ENCODE results near the gene KLHDC8B. TPM values are rescaled to one million over a fixed set of nuclear protein-coding genes. Genes with fewer than 3 reads are reported as not detected.

The KLHDC8B gene
- total and polyA plus RNA-seq, 9 of the 15 experiments (the other 6 are each of a cell fraction or from before 2014, with no cell fraction given): 6.9 to 34.8 (median 25.2) TPM

DNA sequence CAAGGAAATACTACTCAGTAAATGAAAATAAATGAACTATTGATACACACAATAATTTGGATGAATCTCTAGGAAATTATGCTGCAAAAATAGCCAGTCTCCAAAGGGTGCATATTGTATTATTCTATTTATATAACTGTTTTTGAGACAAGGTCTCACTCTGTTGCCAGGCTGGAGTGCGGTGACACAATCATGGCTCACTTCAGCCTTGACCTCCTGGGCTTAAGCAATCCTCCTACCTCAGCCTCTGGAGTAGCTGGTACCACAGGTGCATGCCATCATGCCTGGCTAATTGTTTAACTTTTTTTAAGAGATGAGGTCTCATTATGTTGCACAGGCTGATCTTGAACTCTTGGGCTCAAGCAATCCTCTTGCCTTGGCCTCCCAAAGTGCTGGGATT lies 12.5 kb downstream of the KLHDC8B start:
- no peak overlapping the region for H3K4me3 ChIP-seq
- H3K27ac ChIP-seq (ENCODE audit: extremely low read depth, low read depth, low read length): no peak overlapping the region
- no peaks in the 10 kb centered on the region for H3K9me3 ChIP-seq (replicated peaks; ENCODE audit: control insufficient read depth, insufficient read depth, low read depth, low read length)
- CTCF ChIA-PET (ENCODE audit: low intra/inter-chr PET ratio): no interaction called here
- H3K9me1 ChIP-seq (ENCODE audit: control insufficient read depth, insufficient read depth, low read length): no peaks in the 10 kb centered on the region
- FAIRE-seq (no peak), ATAC-seq (no peak), DNase-seq (ENCODE audit: extremely low read depth in 1 of 4, low spot score in 3 of 4) (no peak)
- no peaks in the 10 kb centered on the region for H4K20me1 ChIP-seq (replicated peaks; ENCODE audit: control insufficient read depth, insufficient read depth, low read length)
- no peaks in the 10 kb centered on the region for H3K27me3 ChIP-seq (ENCODE audit: control insufficient read depth in 2 of 2, insufficient read depth in 2 of 2, low read length in 2 of 2)
- in situ Hi-C loops (cut with MboI) (no loop called here), intact Hi-C loops (cut with micrococcal nuclease) (no loop called here)
- H3K4me1 ChIP-seq (replicated peaks in 1 of 2; ENCODE audit: control insufficient read depth in 2 of 2, insufficient read depth in 2 of 2, low read length in 2 of 2): peaks cover 0 to 2% of the 10 kb centered on the region in 2 experiments; a peak in 2 of 5 replicates
- no TSS peak for BruUV-seq (replicated peaks)
- no peak overlapping the region for H2AFZ ChIP-seq (ENCODE audit: low read depth, low read length)
- no peaks in the 10 kb centered on the region for H3K79me2 ChIP-seq (ENCODE audit: control insufficient read depth, insufficient read depth, low read length)
- H3K4me2 ChIP-seq (ENCODE audit: insufficient read depth, low read length): no peak overlapping the region
- POLR2A ChIA-PET: interaction anchor here (1.2 kb wide), 1 partner anchor 94 kb away, joined by 3 read pairs; no protein-coding TSS in a partner anchor
- 20% methylated on average over 1 of the region's 1 CpG for WGBS (ENCODE audit: insufficient coverage, low coverage, missing lambda C conversion rate)
- no peak overlapping the region for H3K9ac ChIP-seq (ENCODE audit: insufficient read depth in 1 of 2, low read depth in 2 of 2, low read length in 2 of 2)
- H3K36me3 ChIP-seq (ENCODE audit: control insufficient read depth, insufficient read depth, low read length): no peaks in the 10 kb centered on the region
- no peak for TF ChIP-seq POLR2B (IDR thresholded peaks at IDR 0.05; ENCODE audit: low read depth, partially characterized antibody)

DNA sequence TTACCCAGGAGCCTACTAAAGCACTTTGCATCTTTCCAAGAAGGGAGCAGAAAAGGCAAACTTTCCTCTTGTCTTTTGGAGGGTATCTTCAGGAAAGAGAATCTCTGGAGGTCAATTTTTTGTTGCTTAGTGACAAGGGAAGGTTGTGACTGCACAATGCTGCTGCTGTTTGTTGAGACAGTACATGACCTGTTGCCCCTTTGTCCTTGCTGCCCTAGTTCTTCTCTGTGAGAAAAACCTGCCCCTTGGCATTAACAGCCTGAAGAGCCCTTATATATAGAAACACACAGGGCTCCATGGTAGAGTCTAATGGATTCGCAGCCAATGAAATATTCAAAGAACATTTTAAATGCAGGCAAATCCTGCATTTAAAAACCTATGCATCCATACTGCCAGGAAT lies 20.3 kb downstream of the KLHDC8B start:
- no peak overlapping the region for H3K27ac ChIP-seq (ENCODE audit: extremely low read depth, low read depth, low read length)
- no peaks in the 10 kb centered on the region for H4K20me1 ChIP-seq (replicated peaks; ENCODE audit: control insufficient read depth, insufficient read depth, low read length)
- H3K9ac ChIP-seq (ENCODE audit: insufficient read depth in 1 of 2, low read depth in 2 of 2, low read length in 2 of 2): no peak overlapping the region
- no peaks in the 10 kb centered on the region for H3K36me3 ChIP-seq (ENCODE audit: control insufficient read depth, insufficient read depth, low read length)
- peaks cover 0 to 2% of the 10 kb centered on the region in 2 experiments; a peak in 2 of 5 replicates for H3K4me1 ChIP-seq (replicated peaks in 1 of 2; ENCODE audit: control insufficient read depth in 2 of 2, insufficient read depth in 2 of 2, low read length in 2 of 2)
- no TSS peak for BruUV-seq (replicated peaks)
- ATAC-seq: no peak
- no peak overlapping the region for H2AFZ ChIP-seq (ENCODE audit: low read depth, low read length)
- 0% methylated on average over 1 of the region's 1 CpG for WGBS (ENCODE audit: insufficient coverage, low coverage, missing lambda C conversion rate)
- H3K9me3 ChIP-seq (replicated peaks; ENCODE audit: control insufficient read depth, insufficient read depth, low read depth, low read length): no peaks in the 10 kb centered on the region
- H3K27me3 ChIP-seq (ENCODE audit: control insufficient read depth in 2 of 2, insufficient read depth in 2 of 2, low read length in 2 of 2): no peaks in the 10 kb centered on the region
- TF ChIP-seq, protein P1, sequence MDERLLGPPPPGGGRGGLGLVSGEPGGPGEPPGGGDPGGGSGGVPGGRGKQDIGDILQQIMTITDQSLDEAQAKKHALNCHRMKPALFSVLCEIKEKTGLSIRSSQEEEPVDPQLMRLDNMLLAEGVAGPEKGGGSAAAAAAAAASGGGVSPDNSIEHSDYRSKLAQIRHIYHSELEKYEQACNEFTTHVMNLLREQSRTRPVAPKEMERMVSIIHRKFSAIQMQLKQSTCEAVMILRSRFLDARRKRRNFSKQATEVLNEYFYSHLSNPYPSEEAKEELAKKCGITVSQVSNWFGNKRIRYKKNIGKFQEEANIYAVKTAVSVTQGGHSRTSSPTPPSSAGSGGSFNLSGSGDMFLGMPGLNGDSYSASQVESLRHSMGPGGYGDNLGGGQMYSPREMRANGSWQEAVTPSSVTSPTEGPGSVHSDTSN (CRISPR knock-in tag; IDR thresholded peaks at IDR 0.05; ENCODE audit: low read depth): no peak
- TF ChIP-seq, protein P1 (tag; conservative IDR thresholded peaks at IDR 0.05; ENCODE audit: low read depth): no peak
- TF ChIP-seq BCOR (IDR thresholded peaks at IDR 0.05) (no peak), ZNF174 (CRISPR knock-in tag; IDR thresholded peaks at IDR 0.05) (no peak), TEAD1 (CRISPR knock-in tag; IDR thresholded peaks at IDR 0.05) (no peak), MYC (IDR thresholded peaks at IDR 0.05; ENCODE audit: low read depth, low read length) (no peak), MYC (CRISPR knock-in tag; IDR thresholded peaks at IDR 0.05; ENCODE audit: borderline replicate concordance, low read depth) (no peak), TSHZ1 (CRISPR knock-in tag; IDR thresholded peaks at IDR 0.05) (no peak)
- CTCF ChIA-PET (ENCODE audit: low intra/inter-chr PET ratio): no interaction called here
- no peaks in the 10 kb centered on the region for H3K79me2 ChIP-seq (ENCODE audit: control insufficient read depth, insufficient read depth, low read length)
- no peak overlapping the region for H3K4me3 ChIP-seq
- no peaks in the 10 kb centered on the region for H3K9me1 ChIP-seq (ENCODE audit: control insufficient read depth, insufficient read depth, low read length)
- no peak for DNase-seq (ENCODE audit: extremely low read depth in 1 of 4, low spot score in 3 of 4)
- FAIRE-seq: no peak
- in situ Hi-C loops (cut with MboI): no loop called here
- no peak overlapping the region for H3K4me2 ChIP-seq (ENCODE audit: insufficient read depth, low read length)
- POLR2A ChIA-PET: interaction anchor here (0.8 kb wide), 1 partner anchor 19 kb away, joined by 3 read pairs; no protein-coding TSS in a partner anchor
- intact Hi-C loops (cut with micrococcal nuclease): no loop called here

Data from K562 (cell line).